ENCODE measurements around the gene ENTPD2. TPM values are rescaled to one million over a fixed set of nuclear protein-coding genes. Genes with fewer than 3 reads are reported as not detected.

ENTPD2 gene
- total and polyA plus RNA-seq, 9 of the 15 experiments (the other 6 are each of a cell fraction or from before 2014, with no cell fraction given): 0.04 to 0.60 (median 0.14) TPM; not detected in 4

DNA sequence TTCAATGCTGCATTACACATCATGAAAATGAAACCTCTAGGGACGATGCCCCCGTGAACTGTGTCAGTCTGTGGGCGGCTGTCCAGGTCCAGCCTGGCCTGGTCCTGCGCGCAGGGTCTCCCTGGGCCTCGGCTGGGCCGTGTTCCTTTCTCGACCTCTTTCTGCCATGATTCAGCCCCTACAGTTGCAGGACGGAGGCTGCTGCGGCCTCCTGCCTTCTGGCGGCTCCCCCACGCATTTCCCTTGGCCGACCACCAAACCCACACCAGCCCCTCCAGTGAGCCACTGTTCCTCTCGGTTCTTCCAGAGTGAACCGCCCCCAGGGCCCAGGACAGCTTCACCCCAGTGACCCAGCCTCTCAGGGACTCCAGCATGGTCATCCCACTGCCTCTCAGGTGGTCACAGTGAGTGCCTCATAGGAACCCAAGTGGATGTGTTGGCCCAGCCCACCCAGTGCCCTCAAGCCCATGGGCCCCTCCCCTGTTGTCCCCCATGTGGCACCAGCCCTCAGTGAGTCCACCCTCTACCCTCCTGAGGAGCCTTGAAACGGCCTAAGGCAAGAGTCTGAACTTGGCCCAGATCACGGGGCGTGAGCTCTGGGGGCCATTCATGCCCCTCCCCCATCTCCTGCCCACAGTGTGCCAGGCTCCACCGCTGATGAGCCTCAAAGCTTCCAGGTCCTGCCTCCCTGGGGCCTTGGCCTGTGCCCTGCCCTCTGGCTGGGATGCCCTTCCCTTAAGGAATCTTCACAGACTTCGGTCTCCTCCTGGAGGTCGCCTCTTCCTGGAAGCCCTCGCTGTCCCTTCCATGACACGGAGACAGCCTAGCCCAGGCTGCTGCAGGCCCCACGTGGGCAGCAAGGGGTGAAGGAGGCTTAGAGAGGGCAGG is 47.5 kb downstream of the ENTPD2 start (continued):
- TF ChIP-seq, protein P1, sequence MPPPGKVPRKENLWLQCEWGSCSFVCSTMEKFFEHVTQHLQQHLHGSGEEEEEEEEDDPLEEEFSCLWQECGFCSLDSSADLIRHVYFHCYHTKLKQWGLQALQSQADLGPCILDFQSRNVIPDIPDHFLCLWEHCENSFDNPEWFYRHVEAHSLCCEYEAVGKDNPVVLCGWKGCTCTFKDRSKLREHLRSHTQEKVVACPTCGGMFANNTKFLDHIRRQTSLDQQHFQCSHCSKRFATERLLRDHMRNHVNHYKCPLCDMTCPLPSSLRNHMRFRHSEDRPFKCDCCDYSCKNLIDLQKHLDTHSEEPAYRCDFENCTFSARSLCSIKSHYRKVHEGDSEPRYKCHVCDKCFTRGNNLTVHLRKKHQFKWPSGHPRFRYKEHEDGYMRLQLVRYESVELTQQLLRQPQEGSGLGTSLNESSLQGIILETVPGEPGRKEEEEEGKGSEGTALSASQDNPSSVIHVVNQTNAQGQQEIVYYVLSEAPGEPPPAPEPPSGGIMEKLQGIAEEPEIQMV (tag; conservative IDR thresholded peaks at IDR 0.05; ENCODE audit: low read depth): no peak
- no peak for TF ChIP-seq SMAD3 (CRISPR knock-in tag; conservative IDR thresholded peaks at IDR 0.05)
- no peak for TF ChIP-seq ZNF124 (CRISPR knock-in tag; IDR thresholded peaks at IDR 0.05)
- no peak for TF ChIP-seq GTF2E2 (tag; IDR thresholded peaks at IDR 0.05)
- no peak for TF ChIP-seq KDM5B (IDR thresholded peaks at IDR 0.05; ENCODE audit: insufficient replicate concordance, low read depth, low read length)
- no peak for TF ChIP-seq TAL1 (IDR thresholded peaks at IDR 0.05)
- TF ChIP-seq DMBX1 (CRISPR knock-in tag; IDR thresholded peaks at IDR 0.05; ENCODE audit: borderline replicate concordance): no peak
- TF ChIP-seq NONO (IDR thresholded peaks at IDR 0.05; ENCODE audit: low read depth in 2 of 2, low read length in 1 of 2): no peak
- no peak for TF ChIP-seq ZNF445 (CRISPR knock-in tag; IDR thresholded peaks at IDR 0.05; ENCODE audit: low read depth)
- no peak for TF ChIP-seq SMARCA4 (IDR thresholded peaks at IDR 0.05)

All from K562 (cell line).